Natural killer cell treated with Interleukin-12 subunit alpha and Interleukin-12 subunit beta and Interleukin-15 and Interleukin-18, amount 100 ng/mL, for 72 hours (primary cell): ENCODE measurements around the gene AKT1. TPM values are rescaled to one million over a fixed set of nuclear protein-coding genes. Genes with fewer than 3 reads are reported as not detected.
"Not testable (repeated sequence)": the region's sequence is repeated elsewhere in the genome, so short reads cannot be mapped to it uniquely, and the experiment has no call there.

Source experiments
- ATAC-seq, 2 donors: fragments of 150-1000 bp; cut with Tn5 transposase in 1 of 2; sonication (Bioruptor Pico), chemical (Tn5 transposase) in 1 of 2; 2 replicates each; pipeline ENCODE4 v1.10.0; 2021
- DNase-seq: peaks from one replicate; pipeline ENCODE4 v3.0.0; 2022; ENCODE audit warnings: low spot score
- H3K27ac Mint-ChIP-seq, 2 donors: 1 replicate in 1 of 2; 2 replicates in 1 of 2; pipeline ENCODE4 v1.8.0; 2022; ENCODE audit warnings: mixed read lengths in 2 of 2, mild to moderate bottlenecking in 1 of 2, moderate library complexity in 1 of 2
- H3K27me3 Mint-ChIP-seq, 2 donors: 1 replicate in 1 of 2; 2 replicates in 1 of 2; pipeline ENCODE4 v1.8.0; 2022; ENCODE audit warnings: mixed read lengths in 2 of 2
- H3K36me3 Mint-ChIP-seq: one replicate; pipeline ENCODE4 v1.8.0; 2022; ENCODE audit warnings: mixed read lengths
- H3K4me1 Mint-ChIP-seq, 2 donors: 1 replicate in 1 of 2; 2 replicates in 1 of 2; pipeline ENCODE4 v1.8.0; 2022; ENCODE audit warnings: low read depth in 2 of 2, mixed read lengths in 2 of 2, mild to moderate bottlenecking in 1 of 2
- H3K4me3 Mint-ChIP-seq: one replicate; pipeline ENCODE4 v1.8.0; 2022; ENCODE audit warnings: mixed read lengths
- H3K9me3 Mint-ChIP-seq: 2 replicates; pipeline ENCODE4 v1.8.0; 2022; ENCODE audit warnings: mixed read lengths
- total RNA-seq, 2 donors: library from RNA; stranded (reverse); gene quantifications; one replicate each; pipeline ENCODE4 v1.2.3, GENCODE V29; 2022

The AKT1 gene
- total RNA-seq, 2 donors from 2014 or later, result 128 to 229 TPM

DNA sequence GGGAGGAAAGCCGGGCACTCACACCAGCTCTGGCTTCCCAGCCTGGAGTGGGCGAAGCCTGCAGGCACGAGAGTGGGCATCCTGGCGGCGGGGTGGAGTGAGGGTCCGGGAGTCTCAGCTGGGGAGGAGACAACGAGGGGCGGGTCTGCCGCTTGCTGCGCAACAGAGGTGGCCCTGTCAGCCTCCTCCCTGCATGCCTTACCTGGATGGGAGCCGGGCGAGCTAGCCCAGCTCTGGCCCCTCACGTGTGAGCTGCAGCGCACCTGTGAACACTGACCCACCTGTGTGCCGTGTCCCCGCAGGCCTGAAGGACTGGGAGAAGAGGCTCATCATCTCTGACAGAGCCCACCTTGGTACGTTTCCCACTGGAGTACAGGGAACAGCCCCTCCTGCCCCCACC is 56.5 kb downstream of the AKT1 start:
- no peak overlapping the region for H3K27ac Mint-ChIP-seq
- H3K27me3 Mint-ChIP-seq, result no peaks in the 10 kb centered on the region
- no peak overlapping the region for H3K4me3 Mint-ChIP-seq
- H3K36me3 Mint-ChIP-seq, result no peaks in the 10 kb centered on the region
- ATAC-seq (no peak), DNase-seq (no peak)
- H3K4me1 Mint-ChIP-seq, result peaks cover 0 to 3% of the 10 kb centered on the region in 2 donors
- H3K9me3 Mint-ChIP-seq, result no peaks in the 10 kb centered on the region

DNA sequence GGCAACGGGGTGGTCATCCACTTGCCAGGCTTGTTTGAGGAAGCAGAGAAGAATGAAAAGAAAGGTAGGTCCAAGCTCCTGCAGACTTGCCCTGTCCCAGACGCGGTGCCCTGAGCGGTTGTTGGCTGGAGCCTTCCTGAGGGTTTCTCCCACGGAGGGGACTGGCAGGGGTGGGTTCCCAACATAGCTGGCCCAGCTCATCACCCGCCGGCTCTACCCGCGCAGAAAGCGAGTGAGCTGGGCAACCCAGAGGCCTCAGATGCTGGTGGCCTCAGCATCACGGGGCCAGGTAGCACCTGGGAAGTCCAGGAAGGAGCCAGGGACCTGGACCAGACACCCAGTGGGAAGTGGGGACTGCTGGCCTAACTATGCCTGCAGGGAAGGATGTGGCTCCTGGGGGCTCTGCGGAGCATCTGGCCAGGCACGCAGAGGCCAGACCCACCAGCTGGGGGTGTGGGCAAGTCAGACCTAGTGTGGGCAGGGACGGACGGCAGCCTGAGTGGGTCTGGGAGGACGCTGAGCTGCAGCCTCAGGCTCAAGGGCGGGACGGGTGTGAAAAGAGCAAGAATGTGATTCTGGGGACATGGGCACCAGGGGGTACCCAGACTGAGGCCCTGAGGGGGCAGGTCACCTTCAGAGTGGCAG is 57.1 kb downstream of the AKT1 start:
- DNase-seq, result no peak
- H3K27ac Mint-ChIP-seq, result no peak overlapping the region
- no peaks in the 10 kb centered on the region for H3K27me3 Mint-ChIP-seq
- no peak for ATAC-seq
- no peaks in the 10 kb centered on the region for H3K36me3 Mint-ChIP-seq
- peaks cover 0 to 3% of the 10 kb centered on the region in 2 donors for H3K4me1 Mint-ChIP-seq
- no peak overlapping the region for H3K4me3 Mint-ChIP-seq
- no peaks in the 10 kb centered on the region for H3K9me3 Mint-ChIP-seq

DNA sequence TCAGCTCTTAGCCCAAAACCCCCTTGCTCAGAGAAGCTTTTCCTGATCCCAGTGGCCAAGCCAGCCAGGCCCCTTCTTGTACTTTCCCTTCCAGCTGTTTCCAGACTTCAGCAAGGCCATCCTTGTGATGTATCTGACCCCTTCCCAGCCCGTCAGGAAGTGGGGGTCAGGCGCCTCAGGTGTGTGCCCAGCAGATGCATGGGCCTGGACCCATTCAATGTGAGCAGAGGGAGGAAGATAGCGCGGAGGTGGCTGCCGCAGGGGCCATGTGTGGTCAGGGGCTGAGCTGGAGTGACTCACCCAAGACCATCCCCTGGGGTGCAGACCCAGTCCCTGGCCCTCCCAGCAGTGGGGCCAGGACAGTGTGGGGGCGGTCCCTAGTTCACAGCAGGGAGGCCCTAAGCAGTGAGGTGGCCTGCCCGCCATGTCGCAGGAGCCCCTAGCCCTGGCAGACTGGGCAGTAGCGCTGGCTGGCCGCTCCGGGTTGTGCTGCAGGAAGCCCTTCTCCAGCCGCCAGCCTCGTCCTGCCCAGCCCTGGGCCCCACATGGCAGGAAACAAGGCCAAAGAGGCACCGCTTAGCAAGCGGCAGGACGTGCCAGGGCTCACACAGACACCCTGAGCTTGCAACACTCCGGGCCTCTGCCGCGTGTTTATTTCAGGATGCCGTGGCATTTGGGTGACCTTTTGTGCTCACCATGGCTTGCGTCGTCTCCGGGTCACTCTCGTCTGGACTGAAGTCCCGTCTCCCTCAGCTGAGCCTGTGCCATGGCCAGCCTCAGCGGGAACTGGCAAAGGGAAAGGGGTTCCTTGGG is 59.5 kb downstream of the AKT1 start:
- peak overlapping the region; percentile 31 to 86 for H3K27ac Mint-ChIP-seq
- H3K36me3 Mint-ChIP-seq, result no peaks in the 10 kb centered on the region

DNA sequence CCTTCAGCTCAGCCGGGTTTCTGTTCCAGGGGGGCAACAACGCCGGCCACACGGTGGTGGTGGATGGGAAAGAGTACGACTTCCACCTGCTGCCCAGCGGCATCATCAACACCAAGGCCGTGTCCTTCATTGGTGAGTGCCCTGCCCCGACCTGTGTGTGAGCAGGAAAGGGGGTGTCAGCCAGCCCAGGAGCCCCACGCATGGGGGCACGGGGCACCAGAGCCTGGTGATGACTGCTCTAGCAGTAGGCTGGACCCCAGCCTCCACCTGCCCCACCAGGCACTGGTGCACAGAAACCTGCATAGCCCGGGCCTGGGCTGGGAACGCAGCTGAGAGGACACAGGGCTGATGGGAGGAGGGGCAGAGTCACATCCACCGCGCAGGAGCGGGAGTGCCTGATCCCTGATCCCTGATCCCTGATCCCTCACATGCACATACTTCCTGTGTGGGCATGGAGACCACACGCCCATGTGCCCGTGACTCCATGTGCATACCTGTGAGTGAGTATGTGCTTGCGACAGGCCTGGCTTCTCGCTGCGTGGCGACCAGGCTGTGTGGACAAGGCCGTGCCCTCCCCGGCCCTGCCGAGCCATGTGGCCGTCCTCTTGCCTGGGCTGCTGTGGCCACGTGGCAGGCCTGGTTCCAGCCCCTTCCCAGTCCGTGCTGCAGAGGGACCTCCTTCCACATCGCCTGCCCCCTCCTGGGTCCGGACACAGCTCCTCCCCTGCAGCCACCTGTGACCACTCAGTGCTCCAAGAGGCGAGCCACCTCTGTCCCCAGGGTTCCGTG is 60.4 kb downstream of the AKT1 start:
- Mint-ChIP-seq H3K36me3 (no peaks in the 10 kb centered on the region), H3K4me3 (no peak overlapping the region), H3K27ac (no peak overlapping the region), H3K27me3 (no peaks in the 10 kb centered on the region), H3K4me1 (peaks cover 0 to 3% of the 10 kb centered on the region in 2 donors), H3K9me3 (no peaks in the 10 kb centered on the region)
- ATAC-seq (no peak), DNase-seq (no peak)

More for the DNA sequence above, 59.5 kb downstream of the AKT1 start:
- no peaks in the 10 kb centered on the region for H3K27me3 Mint-ChIP-seq
- DNase-seq, result peak; percentile 77
- H3K4me1 Mint-ChIP-seq, result peaks cover 0 to 3% of the 10 kb centered on the region in 2 donors
- peak; percentile 39 to 77 for ATAC-seq
- H3K9me3 Mint-ChIP-seq, result no peaks in the 10 kb centered on the region
- H3K4me3 Mint-ChIP-seq, result no peak overlapping the region

DNA sequence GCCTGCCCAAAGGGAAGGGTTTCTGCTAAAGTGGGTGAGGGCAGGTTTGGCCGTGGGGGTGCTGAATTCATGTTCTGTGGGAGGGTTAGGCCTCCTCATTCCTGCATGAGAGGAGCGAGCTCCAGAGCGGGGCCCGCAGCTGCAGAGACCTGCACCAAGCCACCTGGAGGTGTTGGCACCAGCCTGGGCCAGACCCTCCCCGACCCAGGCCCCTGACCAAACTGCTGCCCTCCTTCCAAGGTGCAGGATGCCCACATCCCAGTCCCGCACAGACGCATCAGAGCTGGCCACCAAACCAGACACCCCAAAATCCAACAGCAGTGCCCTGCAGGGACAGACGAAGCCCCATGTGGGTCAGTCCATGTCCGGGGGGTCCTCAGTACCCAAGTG is 61.0 kb downstream of the AKT1 start:
- Mint-ChIP-seq H3K27me3 (no peaks in the 10 kb centered on the region), H3K4me3 (no peak overlapping the region), H3K9me3 (no peaks in the 10 kb centered on the region), H3K36me3 (no peaks in the 10 kb centered on the region), H3K27ac (no peak overlapping the region), H3K4me1 (peaks cover 0 to 3% of the 10 kb centered on the region in 2 donors)
- ATAC-seq (no peak), DNase-seq (no peak)

DNA sequence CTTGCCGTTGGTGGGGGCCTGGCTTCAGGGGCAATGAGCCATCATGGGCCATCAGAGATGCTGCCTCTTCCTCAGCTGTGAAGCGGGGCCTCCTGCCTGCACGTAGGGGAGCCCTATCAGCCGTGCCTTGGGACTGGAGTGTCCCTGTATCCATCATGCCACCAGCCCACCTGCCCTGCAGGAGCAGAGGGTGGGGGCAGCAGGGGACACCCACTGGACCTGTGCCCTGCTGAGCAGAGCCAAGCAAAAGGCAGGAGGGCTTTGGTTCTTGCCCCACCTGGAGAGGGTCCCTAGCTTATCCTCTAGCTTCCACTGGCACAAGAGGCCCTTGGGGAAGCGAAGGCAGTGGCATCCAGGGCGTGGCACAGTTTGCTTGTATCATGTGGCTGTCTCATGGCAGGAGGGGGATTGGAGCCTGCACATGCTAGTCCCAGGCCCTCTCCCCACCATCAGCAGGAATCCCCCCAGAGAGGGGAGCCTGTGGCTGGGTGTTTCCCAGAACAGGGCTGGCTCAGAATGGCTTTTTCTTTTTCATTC is 61.4 kb downstream of the AKT1 start:
- Mint-ChIP-seq H3K27ac (no peak overlapping the region), H3K27me3 (peaks cover 0 to under 1% of the 10 kb centered on the region in 2 donors)
- no peak for ATAC-seq

DNA sequence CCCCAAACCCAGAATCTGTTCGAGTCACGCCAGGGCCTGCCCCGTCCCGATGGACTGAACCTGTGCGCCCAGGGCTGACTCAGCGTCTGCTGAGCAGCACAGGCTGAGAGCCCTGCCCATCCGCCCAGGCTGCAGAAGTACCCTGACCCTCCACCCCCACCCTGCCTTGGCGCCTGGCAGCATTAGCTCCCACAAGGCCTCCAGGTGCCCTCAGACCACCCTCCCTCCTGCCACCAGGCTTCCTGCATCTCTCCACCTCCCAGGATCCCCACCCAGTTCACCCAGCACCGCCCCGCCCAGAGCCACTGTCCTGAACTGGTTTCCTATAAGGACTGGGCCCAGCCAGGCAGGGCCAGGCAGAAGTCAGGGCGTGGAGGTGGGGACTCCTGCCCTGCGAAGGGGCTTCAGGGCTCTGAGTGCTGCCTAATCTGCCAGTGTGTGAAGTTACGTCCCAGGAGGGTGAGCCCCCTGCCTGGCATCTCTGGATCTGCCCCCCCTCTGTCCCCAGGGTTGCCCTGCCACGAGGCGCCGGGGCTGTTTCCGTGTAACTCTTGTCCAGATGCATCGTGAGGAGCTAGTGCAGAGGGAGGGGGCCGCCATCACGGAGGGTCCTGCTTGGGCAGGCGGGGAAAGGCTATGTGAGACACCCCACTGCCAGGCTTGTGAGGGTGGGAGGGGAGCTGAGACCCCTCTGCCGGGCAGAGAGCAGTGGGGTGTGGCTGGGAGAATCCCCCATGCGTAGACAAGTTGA is 62.4 kb downstream of the AKT1 start:
- Mint-ChIP-seq H3K27ac (no peak overlapping the region), H3K36me3 (no peaks in the 10 kb centered on the region), H3K9me3 (no peaks in the 10 kb centered on the region), H3K27me3 (peaks cover 0 to 2% of the 10 kb centered on the region in 2 donors), H3K4me1 (peaks cover 0 to 3% of the 10 kb centered on the region in 2 donors), H3K4me3 (no peak overlapping the region)
- ATAC-seq (no peak), DNase-seq (no peak)

More for the DNA sequence above, 61.4 kb downstream of the AKT1 start:
- no peaks in the 10 kb centered on the region for H3K9me3 Mint-ChIP-seq
- DNase-seq, result no peak
- no peak overlapping the region for H3K4me3 Mint-ChIP-seq
- H3K36me3 Mint-ChIP-seq, result no peaks in the 10 kb centered on the region
- peaks cover 0 to 3% of the 10 kb centered on the region in 2 donors for H3K4me1 Mint-ChIP-seq

DNA sequence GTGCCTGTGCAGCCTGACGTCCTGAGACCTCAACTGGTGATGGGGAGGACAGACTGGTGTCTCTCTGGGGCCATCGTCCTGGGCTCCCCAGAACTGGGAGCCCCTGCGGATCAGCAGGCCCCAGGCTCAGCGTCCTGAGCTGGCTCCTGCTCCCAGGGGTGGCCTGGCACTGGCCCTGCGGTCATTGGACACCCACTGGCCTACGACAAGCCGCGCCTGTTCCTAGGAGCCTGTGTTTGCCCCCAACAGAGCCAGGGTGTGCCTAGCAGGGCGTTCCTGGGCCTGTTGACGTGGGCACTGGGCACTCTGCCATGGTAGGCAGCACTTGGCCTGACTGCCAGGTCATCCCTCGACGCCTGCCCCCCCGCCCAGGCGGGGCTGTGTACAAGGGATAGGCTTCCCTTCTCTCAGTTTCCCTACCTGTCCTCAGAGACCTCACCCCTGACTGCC is 63.2 kb downstream of the AKT1 start:
- DNase-seq (no peak), ATAC-seq (no peak)
- Mint-ChIP-seq H3K27me3 (peaks cover 0 to 6% of the 10 kb centered on the region in 2 donors), H3K27ac (no peak overlapping the region), H3K36me3 (no peaks in the 10 kb centered on the region), H3K4me1 (peaks cover 0 to 7% of the 10 kb centered on the region in 2 donors), H3K4me3 (no peak overlapping the region), H3K9me3 (no peaks in the 10 kb centered on the region)

DNA sequence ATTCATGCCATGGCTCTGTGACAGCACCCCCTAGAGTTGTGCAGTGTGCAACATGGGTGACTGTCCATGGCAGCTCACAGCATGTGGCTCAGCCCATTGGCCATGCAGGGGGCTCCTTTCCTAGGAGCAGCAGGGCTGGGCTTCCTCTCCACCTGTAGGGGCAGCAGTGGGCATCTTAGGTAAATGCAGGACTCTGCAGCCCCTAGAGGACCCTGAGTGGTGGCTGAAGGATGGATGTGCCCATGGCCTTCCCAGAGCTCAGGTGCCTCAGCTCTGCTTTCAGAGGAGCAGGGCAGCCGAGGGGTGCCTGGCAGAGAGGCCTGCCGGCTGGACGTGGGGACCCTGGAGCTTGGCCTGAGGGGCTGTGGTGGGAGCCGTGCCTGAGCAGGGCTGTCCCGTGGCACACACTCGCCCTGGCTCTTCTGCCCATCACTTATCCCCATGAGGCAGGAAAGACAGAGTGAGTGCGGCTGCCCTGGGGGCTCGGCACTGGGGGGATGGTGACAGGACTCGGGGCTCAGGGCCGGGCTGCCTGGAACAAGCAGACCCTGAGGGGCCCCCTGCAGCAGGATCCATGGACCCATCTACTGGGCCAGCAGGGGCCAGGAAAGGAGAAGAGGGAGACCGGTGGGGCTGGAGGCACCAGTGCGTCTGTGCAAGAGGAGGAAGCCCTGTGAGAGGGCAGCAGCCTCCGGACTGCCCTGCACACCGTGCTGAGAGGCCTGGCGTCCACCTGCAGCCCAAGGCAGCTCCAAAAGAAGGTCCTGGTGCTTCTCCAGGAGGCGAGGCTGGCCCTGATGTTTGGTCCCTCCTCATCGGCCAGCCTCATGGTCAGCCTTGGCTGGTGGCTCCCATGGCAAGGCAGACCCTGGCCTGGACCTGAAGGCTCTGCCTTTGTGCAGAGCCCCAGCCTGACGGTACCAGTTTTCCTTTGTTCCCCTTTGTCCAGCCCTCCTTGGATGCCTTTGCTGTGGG is 63.9 kb downstream of the AKT1 start:
- H3K9me3 Mint-ChIP-seq, result no peaks in the 10 kb centered on the region
- H3K27me3 Mint-ChIP-seq, result peaks cover 0 to 7% of the 10 kb centered on the region in 2 donors
- no peaks in the 10 kb centered on the region for H3K36me3 Mint-ChIP-seq
- DNase-seq, result no peak
- no peak overlapping the region for H3K27ac Mint-ChIP-seq
- no peak overlapping the region for H3K4me3 Mint-ChIP-seq
- ATAC-seq, result no peak
- peaks cover 0 to 8% of the 10 kb centered on the region in 2 donors for H3K4me1 Mint-ChIP-seq

DNA sequence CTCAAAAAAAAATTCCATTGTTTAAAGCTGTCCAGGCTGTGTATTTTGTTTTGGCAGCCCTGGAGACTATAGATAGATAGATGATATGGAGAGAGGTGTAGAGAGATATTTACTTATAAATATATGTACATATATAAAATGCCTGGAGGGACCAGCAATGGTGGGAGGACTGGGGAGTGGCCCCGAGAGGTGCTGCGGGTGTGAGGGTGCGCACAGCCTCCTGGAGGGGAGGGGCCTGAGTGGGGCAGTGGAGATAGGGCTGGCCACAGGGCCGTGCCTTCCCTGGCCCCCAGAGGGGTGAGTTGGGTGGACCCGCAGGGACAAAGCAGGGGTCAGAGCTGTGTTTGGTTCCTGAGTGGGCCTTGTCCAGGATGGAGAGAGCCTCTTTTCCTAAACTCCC is 65.1 kb downstream of the AKT1 start:
- ATAC-seq (no peak), DNase-seq (no peak)
- Mint-ChIP-seq H3K27ac (no peak overlapping the region), H3K36me3 (no peaks in the 10 kb centered on the region), H3K27me3 (peaks cover 0 to 7% of the 10 kb centered on the region in 2 donors), H3K4me3 (no peak overlapping the region), H3K4me1 (peaks cover 0 to 5% of the 10 kb centered on the region in 2 donors), H3K9me3 (no peaks in the 10 kb centered on the region)

DNA sequence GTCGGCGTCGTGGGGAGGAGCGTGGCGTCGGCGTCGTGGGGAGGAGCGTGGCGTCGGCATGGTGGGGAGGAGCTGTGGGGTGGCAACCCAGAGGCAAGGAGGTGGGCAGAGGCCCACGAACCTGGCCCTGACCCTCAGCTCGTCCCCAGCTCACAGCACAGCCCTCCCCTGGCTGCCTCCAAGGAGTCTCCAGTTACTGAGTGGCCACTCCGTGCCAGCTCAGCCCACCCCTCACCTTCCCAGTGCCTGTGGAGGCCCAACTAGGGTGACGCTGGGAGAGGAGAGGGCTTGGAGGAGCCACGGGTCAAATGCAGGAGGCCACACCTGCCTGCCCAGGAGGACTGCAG is 65.7 kb downstream of the AKT1 start:
- Mint-ChIP-seq H3K27me3 (peaks cover 0 to 7% of the 10 kb centered on the region in 2 donors), H3K9me3 (no peaks in the 10 kb centered on the region), H3K4me1 (peaks cover 0 to 5% of the 10 kb centered on the region in 2 donors), H3K36me3 (no peaks in the 10 kb centered on the region), H3K4me3 (no peak overlapping the region), H3K27ac (no peak overlapping the region)
- no peak for DNase-seq
- ATAC-seq, result no peak

DNA sequence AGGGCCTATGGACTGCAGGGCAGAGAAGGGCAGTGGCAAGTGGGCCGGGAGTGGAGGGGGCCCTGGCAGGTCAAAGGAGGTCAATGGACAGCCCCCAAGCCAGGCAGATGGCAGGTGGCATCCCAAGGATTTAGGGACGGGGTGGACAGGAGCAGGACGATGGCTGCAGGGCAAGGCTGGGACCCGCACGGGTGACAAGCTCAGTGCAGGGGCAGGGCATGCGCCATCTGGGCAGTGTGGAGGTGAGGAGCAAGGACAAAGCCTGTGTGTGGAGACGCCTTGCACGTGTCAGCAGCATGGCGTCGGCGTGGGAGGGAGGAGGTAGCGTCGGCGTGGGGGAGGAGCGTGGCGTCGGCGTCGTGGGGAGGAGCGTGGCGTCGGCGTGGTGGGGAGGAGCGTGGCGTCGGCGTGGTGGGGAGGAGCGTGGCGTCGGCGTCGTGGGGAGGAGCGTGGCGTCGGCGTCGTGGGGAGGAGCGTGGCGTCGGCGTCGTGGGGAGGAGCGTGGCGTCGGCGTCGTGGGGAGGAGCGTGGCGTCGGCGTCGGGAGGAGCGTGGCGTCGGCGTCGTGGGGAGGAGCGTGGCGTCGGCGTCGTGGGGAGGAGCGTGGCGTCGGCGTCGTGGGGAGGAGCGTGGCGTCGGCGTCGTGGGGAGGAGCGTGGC is 66.2 kb downstream of the AKT1 start:
- not testable (repeated sequence) for DNase-seq, ATAC-seq, H3K27ac Mint-ChIP-seq, H3K9me3 Mint-ChIP-seq, H3K4me3 Mint-ChIP-seq, H3K36me3 Mint-ChIP-seq, H3K4me1 Mint-ChIP-seq, H3K27me3 Mint-ChIP-seq
